Measurements from ENCODE around the gene PDE5A. TPM values are rescaled to one million over a fixed set of nuclear protein-coding genes. Genes with fewer than 3 reads are reported as not detected.
A peak's percentile ranks its signal among the peaks of the same experiment; 100 is the strongest.

Gene PDE5A
- total RNA-seq, 5 donors from 2014 or later (not counting 1 experiment from before 2014, with no cell fraction given) = 1.1 to 2.3 (median 1.6) TPM

GRCh38 chr4:119626420-119626819, 2.2 kb downstream of the PDE5A start:
- Mint-ChIP-seq H3K4me1 (peaks cover 15 to 24% (median 23%) of the 10 kb centered on the region in 3 donors), H3K27ac (no peak overlapping the region), H3K4me3 (peak overlapping the region; percentile 80 to 91 (median 84)), H3K9me3 (no peaks in the 10 kb centered on the region), H3K36me3 (no peaks in the 10 kb centered on the region), H3K27me3 (peaks cover 5 to 6% of the 10 kb centered on the region in 2 donors)
- ATAC-seq (replicated peaks in 1 of 4) (no peak), DNase-seq (no peak)
- H3K4me1 ChIP-seq (ENCODE audit: control insufficient read depth in 1 of 2, extremely low read depth in 1 of 2, insufficient read depth in 2 of 2, low read length in 2 of 2) = peaks cover 7 to 26% of the 10 kb centered on the region in 2 experiments
- H3K9me3 ChIP-seq = no peaks in the 10 kb centered on the region
- no peaks in the 10 kb centered on the region for H3K36me3 ChIP-seq (ENCODE audit: control insufficient read depth in 2 of 2, extremely low read depth in 1 of 2, insufficient read depth in 1 of 2, low read length in 1 of 2)
- CTCF ChIA-PET = interaction anchor here (0.6 to 1.4 kb wide), 2 partner anchors 68 to 326 kb away, joined by 3 read pairs; a partner anchor contains a TSS
- POLR2A ChIA-PET = no interaction called here
- peaks cover 14 to 21% of the 10 kb centered on the region in 2 experiments for H3K27me3 ChIP-seq (replicated peaks in 1 of 2; ENCODE audit: control insufficient read depth in 2 of 2, extremely low read depth in 1 of 2, insufficient read depth in 2 of 2, low read length in 1 of 2)
- 100% methylated on average over 2 of the region's 11 CpGs for WGBS (ENCODE audit: insufficient coverage)
- H3K27ac ChIP-seq (ENCODE audit: low read length) = no peak overlapping the region
- peak overlapping the region in 1 of 2 donors; percentile 89 for H3K4me3 ChIP-seq (ENCODE audit: control insufficient read depth in 1 of 2, extremely low read depth in 1 of 2, low read length in 1 of 2)

- peaks cover 15 to 24% (median 23%) of the 10 kb centered on the region in 3 donors for H3K4me1 Mint-ChIP-seq
- ATAC-seq (replicated peaks in 1 of 4) = no peak
- no peak overlapping the region for H3K27ac Mint-ChIP-seq
- no CpG with 5 or more reads among the region's 2 CpGs for WGBS (ENCODE audit: insufficient coverage)
- Histone ChIP-seq H3K9me3 (no peaks in the 10 kb centered on the region), H3K4me1 (ENCODE audit: control insufficient read depth in 1 of 2, extremely low read depth in 1 of 2, insufficient read depth in 2 of 2, low read length in 2 of 2) (peaks cover 7 to 26% of the 10 kb centered on the region in 2 experiments), H3K27ac (ENCODE audit: low read length) (no peak overlapping the region), H3K36me3 (ENCODE audit: control insufficient read depth in 2 of 2, extremely low read depth in 1 of 2, insufficient read depth in 1 of 2, low read length in 1 of 2) (no peaks in the 10 kb centered on the region), H3K27me3 (replicated peaks in 1 of 2; ENCODE audit: control insufficient read depth in 2 of 2, extremely low read depth in 1 of 2, insufficient read depth in 2 of 2, low read length in 1 of 2) (peaks cover 10 to 20% of the 10 kb centered on the region in 2 experiments), H3K4me3 (ENCODE audit: control insufficient read depth in 1 of 2, extremely low read depth in 1 of 2, low read length in 1 of 2) (no peak overlapping the region)
- H3K9me3 Mint-ChIP-seq = no peaks in the 10 kb centered on the region
- H3K27me3 Mint-ChIP-seq = peaks cover 6 to 8% of the 10 kb centered on the region in 2 donors
- ChIA-PET CTCF (interaction anchor here (0.6 to 1.1 kb wide), 2 partner anchors 67 to 661 kb away, joined by 3 read pairs; no protein-coding TSS in a partner anchor), POLR2A (no interaction called here)
- no peaks in the 10 kb centered on the region for H3K36me3 Mint-ChIP-seq
- DNase-seq = no peak
- peak overlapping the region in 1 of 3 donors; percentile 80 for H3K4me3 Mint-ChIP-seq
These were observed 2.8 kb downstream of the PDE5A start for GRCh38 chr4:119625761-119626160.

- H3K27ac ChIP-seq (ENCODE audit: low read length) = no peak overlapping the region
- peaks cover 10 to 16% of the 10 kb centered on the region in 2 experiments for H3K27me3 ChIP-seq (replicated peaks in 1 of 2; ENCODE audit: control insufficient read depth in 2 of 2, extremely low read depth in 1 of 2, insufficient read depth in 2 of 2, low read length in 1 of 2)
- no CpG with 5 or more reads among the region's 4 CpGs for whole genome bisulfite sequencing (ENCODE audit: insufficient coverage)
- H3K27ac Mint-ChIP-seq = no peak overlapping the region
- H3K4me3 ChIP-seq (ENCODE audit: control insufficient read depth in 1 of 2, extremely low read depth in 1 of 2, low read length in 1 of 2) = no peak overlapping the region
- H3K4me1 ChIP-seq (ENCODE audit: control insufficient read depth in 1 of 2, extremely low read depth in 1 of 2, insufficient read depth in 2 of 2, low read length in 2 of 2) = peaks cover 4 to 24% of the 10 kb centered on the region in 2 experiments
- no peaks in the 10 kb centered on the region for H3K36me3 ChIP-seq (ENCODE audit: control insufficient read depth in 2 of 2, extremely low read depth in 1 of 2, insufficient read depth in 1 of 2, low read length in 1 of 2)
- POLR2A ChIA-PET = interaction anchor here in 1 of 2 donors (0.6 kb wide), 2 partner anchors 17 to 448 kb away, joined by 4 to 6 read pairs; no protein-coding TSS in a partner anchor
- no peaks in the 10 kb centered on the region for H3K36me3 Mint-ChIP-seq
- CTCF ChIA-PET = interaction anchor here (0.6 to 1.4 kb wide), 6 partner anchors 16 to 1389 kb away, joined by 3 to 5 read pairs (median 3); no protein-coding TSS in a partner anchor
- DNase-seq (no peak), ATAC-seq (replicated peaks in 1 of 4) (no peak)
- H3K9me3 ChIP-seq = no peaks in the 10 kb centered on the region
- no peaks in the 10 kb centered on the region for H3K9me3 Mint-ChIP-seq
- H3K4me3 Mint-ChIP-seq = no peak overlapping the region
- H3K27me3 Mint-ChIP-seq = peaks cover 14 to 17% of the 10 kb centered on the region in 2 donors
- peaks cover 12 to 23% (median 18%) of the 10 kb centered on the region in 3 donors for H3K4me1 Mint-ChIP-seq
These were observed 4.2 kb downstream of the PDE5A start for GRCh38 chr4:119624356-119624755.

GRCh38 chr4:119623025-119623424, 5.6 kb downstream of the PDE5A start:
- Histone ChIP-seq H3K27ac (ENCODE audit: low read length) (no peak overlapping the region), H3K9me3 (no peaks in the 10 kb centered on the region), H3K4me1 (ENCODE audit: control insufficient read depth in 1 of 2, extremely low read depth in 1 of 2, insufficient read depth in 2 of 2, low read length in 2 of 2) (peaks cover 0 to 14% of the 10 kb centered on the region in 2 experiments), H3K27me3 (replicated peaks in 1 of 2; ENCODE audit: control insufficient read depth in 2 of 2, extremely low read depth in 1 of 2, insufficient read depth in 2 of 2, low read length in 1 of 2) (peaks cover 10 to 14% of the 10 kb centered on the region in 2 experiments), H3K36me3 (ENCODE audit: control insufficient read depth in 2 of 2, extremely low read depth in 1 of 2, insufficient read depth in 1 of 2, low read length in 1 of 2) (no peaks in the 10 kb centered on the region), H3K4me3 (ENCODE audit: control insufficient read depth in 1 of 2, extremely low read depth in 1 of 2, low read length in 1 of 2) (no peak overlapping the region)
- Mint-ChIP-seq H3K9me3 (no peaks in the 10 kb centered on the region), H3K4me3 (no peak overlapping the region), H3K4me1 (peaks cover 6 to 13% (median 10%) of the 10 kb centered on the region in 3 donors), H3K36me3 (no peaks in the 10 kb centered on the region), H3K27ac (no peak overlapping the region), H3K27me3 (peaks cover 18 to 20% of the 10 kb centered on the region in 2 donors)
- no peak for DNase-seq
- POLR2A ChIA-PET = interaction anchor here in 1 of 2 donors (0.6 kb wide), 1 partner anchor 145 kb away, joined by 4 read pairs; no protein-coding TSS in a partner anchor
- ATAC-seq (replicated peaks in 1 of 4) = no peak
- CTCF ChIA-PET = interaction anchor here (0.6 to 0.7 kb wide), 5 partner anchors 10 to 1725 kb away, joined by 3 to 8 read pairs (median 4); no protein-coding TSS in a partner anchor

GRCh38 chr4:119615068-119615719, 13.4 kb downstream of the PDE5A start:
- Mint-ChIP-seq H3K9me3 (peaks cover 0 to 3% (median 0%) of the 10 kb centered on the region in 3 donors), H3K36me3 (no peaks in the 10 kb centered on the region), H3K27ac (no peak overlapping the region), H3K4me1 (no peaks in the 10 kb centered on the region), H3K4me3 (no peak overlapping the region), H3K27me3 (peaks cover 13 to 15% of the 10 kb centered on the region in 2 donors)
- Histone ChIP-seq H3K36me3 (ENCODE audit: control insufficient read depth in 2 of 2, extremely low read depth in 1 of 2, insufficient read depth in 1 of 2, low read length in 1 of 2) (no peaks in the 10 kb centered on the region), H3K27me3 (replicated peaks in 1 of 2; ENCODE audit: control insufficient read depth in 2 of 2, extremely low read depth in 1 of 2, insufficient read depth in 2 of 2, low read length in 1 of 2) (peaks cover 0 to 2% of the 10 kb centered on the region in 2 experiments), H3K4me3 (ENCODE audit: control insufficient read depth in 1 of 2, extremely low read depth in 1 of 2, low read length in 1 of 2) (no peak overlapping the region), H3K4me1 (ENCODE audit: control insufficient read depth in 1 of 2, extremely low read depth in 1 of 2, insufficient read depth in 2 of 2, low read length in 2 of 2) (no peaks in the 10 kb centered on the region), H3K9me3 (no peaks in the 10 kb centered on the region), H3K27ac (ENCODE audit: low read length) (no peak overlapping the region)
- CTCF ChIA-PET = interaction anchor here in 1 of 2 donors (0.6 kb wide), 1 partner anchor 14 kb away, joined by 3 read pairs; the partner anchor contains the start of gene PDE5A
- POLR2A ChIA-PET = no interaction called here
- no peak for ATAC-seq (replicated peaks in 1 of 4)
- no peak for DNase-seq

GRCh38 chr4:119604266-119604665, 24.3 kb downstream of the PDE5A start:
- H3K4me1 ChIP-seq (ENCODE audit: control insufficient read depth in 1 of 2, extremely low read depth in 1 of 2, insufficient read depth in 2 of 2, low read length in 2 of 2) = no peaks in the 10 kb centered on the region
- no peak overlapping the region for H3K4me3 ChIP-seq (ENCODE audit: control insufficient read depth in 1 of 2, extremely low read depth in 1 of 2, low read length in 1 of 2)
- ATAC-seq (replicated peaks in 1 of 4) = no peak
- no peaks in the 10 kb centered on the region for H3K27me3 ChIP-seq (replicated peaks in 1 of 2; ENCODE audit: control insufficient read depth in 2 of 2, extremely low read depth in 1 of 2, insufficient read depth in 2 of 2, low read length in 1 of 2)
- CTCF ChIA-PET = no interaction called here
- Mint-ChIP-seq H3K4me3 (no peak overlapping the region), H3K27me3 (peaks cover 3 to 7% of the 10 kb centered on the region in 2 donors), H3K27ac (no peak overlapping the region), H3K36me3 (no peaks in the 10 kb centered on the region), H3K9me3 (peaks cover 0 to 6% (median 0%) of the 10 kb centered on the region in 3 donors), H3K4me1 (no peaks in the 10 kb centered on the region)
- H3K9me3 ChIP-seq = no peaks in the 10 kb centered on the region
- POLR2A ChIA-PET = no interaction called here
- no peak overlapping the region for H3K27ac ChIP-seq (ENCODE audit: low read length)
- H3K36me3 ChIP-seq (ENCODE audit: control insufficient read depth in 2 of 2, extremely low read depth in 1 of 2, insufficient read depth in 1 of 2, low read length in 1 of 2) = no peaks in the 10 kb centered on the region
- no peak for DNase-seq

All from T-cell (primary cell).